Amniotic stem cell (primary cell): ENCODE measurements around the gene CFHR2.

ENCODE experiments used
- DNase-seq: peaks from one replicate; lab custom pipeline; 2025; lab: John Stamatoyannopoulos, UW

CFHR2 gene

DNA sequence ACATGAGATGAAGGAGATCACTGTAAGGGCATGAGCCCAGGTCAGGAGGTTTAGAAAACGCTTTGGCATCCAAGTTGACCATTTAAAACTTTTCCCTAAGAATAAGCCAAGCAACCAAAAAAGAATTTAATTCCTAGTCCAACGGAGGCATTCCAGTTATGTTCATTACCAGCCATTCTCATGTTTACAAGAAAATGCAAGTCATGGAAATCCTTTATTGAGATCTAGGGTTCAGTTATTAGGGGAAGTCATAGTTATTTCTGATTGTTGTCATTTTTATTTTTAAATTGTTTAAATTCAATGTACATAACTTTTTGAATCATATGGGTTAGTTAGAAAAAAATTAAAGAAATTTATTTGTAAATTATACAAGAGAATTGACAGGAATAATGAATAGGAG lies 58.3 kb downstream of the CFHR2 start:
- no peak for DNase-seq

DNA sequence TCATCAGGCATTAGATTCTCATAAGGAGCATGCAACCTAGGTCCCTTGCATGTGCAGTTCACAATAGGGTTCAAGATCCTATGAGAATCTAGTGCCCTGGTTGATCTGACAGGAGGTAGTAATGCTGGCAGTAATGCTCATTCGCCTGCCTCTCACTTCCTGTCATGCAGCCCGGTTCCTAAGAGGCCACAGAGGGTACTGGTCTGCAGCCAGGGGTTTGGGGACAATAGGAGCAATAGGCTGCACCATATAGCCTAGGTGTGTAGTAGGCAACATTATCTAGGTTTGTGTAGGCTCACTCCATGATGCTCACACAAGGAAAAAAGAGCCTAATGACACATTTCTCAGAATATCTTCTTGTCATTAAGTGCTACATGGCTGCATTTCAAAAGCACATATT lies 59.6 kb downstream of the CFHR2 start:
- DNase-seq = no peak

DNA sequence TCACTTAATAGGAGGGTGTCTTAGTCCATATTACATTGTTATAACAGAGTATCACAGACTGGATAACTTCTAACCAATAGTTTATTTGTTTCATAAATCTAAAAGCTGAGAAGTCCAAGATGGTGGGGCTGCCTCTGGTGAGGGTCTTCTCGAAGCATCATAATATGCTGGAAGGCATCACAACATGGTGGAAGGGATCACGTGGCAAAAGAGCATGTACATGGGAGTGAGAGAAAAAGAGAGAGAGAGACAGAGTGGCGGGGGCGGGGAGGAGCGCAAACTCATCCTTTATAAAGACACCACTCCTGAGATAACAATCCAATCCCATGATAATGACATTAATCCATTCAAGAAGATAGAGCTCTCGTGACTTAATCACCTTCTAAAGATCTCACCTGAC lies 65.3 kb downstream of the CFHR2 start:
- DNase-seq = no peak
